SK-N-SH (cell line): ENCODE data around the gene FBXW8.

Experiments used
- CTCF ChIP-seq: fragments of 200-600 bp; sonication (generic); IDR thresholded peaks from 2 replicates; pipeline ENCODE4 v1.6.1; 2017; ENCODE audit warnings: antibody characterized with exemption, mild to moderate bottlenecking, moderate library complexity
- RAD21 ChIP-seq: IDR thresholded peaks from 2 replicates; pipeline ENCODE4 v1.6.1; 2012; ENCODE audit warnings: mild to moderate bottlenecking, low read length
- TAF1 ChIP-seq: IDR thresholded peaks from 2 replicates; pipeline ENCODE4 v1.6.1; 2012; ENCODE audit warnings: low read depth, mild to moderate bottlenecking, low read length, moderate library complexity, borderline replicate concordance
- USF2 ChIP-seq: fragments of 150-350 bp; IDR thresholded peaks from 2 replicates; pipeline ENCODE4 v1.6.1; 2017; ENCODE audit warnings: antibody characterized with exemption, low read length, low read depth, borderline replicate concordance
- YY1 ChIP-seq: IDR thresholded peaks from 2 replicates; pipeline ENCODE4 v1.4.0; 2012; ENCODE audit warnings: low read depth, mild to moderate bottlenecking

DNA sequence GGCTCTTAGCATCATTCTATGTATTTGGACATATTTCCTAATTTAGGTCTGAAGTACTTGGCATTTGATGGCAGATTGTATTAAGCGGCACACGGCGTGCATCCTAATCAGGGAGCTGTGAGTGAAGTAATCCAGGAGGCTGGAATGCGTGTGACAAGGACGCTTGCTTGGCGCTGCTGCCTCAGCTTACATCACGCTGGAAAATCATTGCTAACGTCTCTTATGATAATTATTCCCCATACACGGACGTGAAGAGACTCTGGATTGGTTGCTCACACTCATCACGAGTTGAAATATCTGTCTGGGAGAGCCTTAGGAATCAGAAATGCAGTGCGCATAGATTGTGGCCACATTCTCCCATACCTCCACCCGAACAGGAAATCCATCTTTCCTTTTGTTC lies 85.3 kb downstream of the FBXW8 start:
- TF ChIP-seq CTCF: no peak
- no peak for TF ChIP-seq RAD21
- no peak for TF ChIP-seq TAF1
- TF ChIP-seq USF2: no peak
- no peak for TF ChIP-seq YY1
